IPS DF 6.9 (cell line): ENCODE measurements around the gene RGMA.

Source experiments
- DNase-seq: peaks from one replicate; pipeline ENCODE4 v3.0.0-alpha.2; 2013; ENCODE audit warnings: low read depth, low spot score
- H3K27ac ChIP-seq: one replicate; pipeline ENCODE4 v1.5.1; 2013; ENCODE audit warnings: low read length, control low read depth
- H3K27me3 ChIP-seq: 2 replicates; pipeline ENCODE4 v1.6.1; 2013; ENCODE audit warnings: mild to moderate bottlenecking, low read length; ENCODE audit not compliant: control insufficient read depth, insufficient read depth
- H3K36me3 ChIP-seq: 2 replicates; pipeline ENCODE4 v1.6.1; 2013; ENCODE audit warnings: low read length; ENCODE audit not compliant: control insufficient read depth, insufficient read depth
- H3K4me1 ChIP-seq: 2 replicates; pipeline ENCODE4 v1.6.1; 2013; ENCODE audit warnings: low read length; ENCODE audit not compliant: control insufficient read depth, insufficient read depth
- H3K4me3 ChIP-seq: 2 replicates; pipeline ENCODE4 v1.5.1; 2013; ENCODE audit warnings: mild to moderate bottlenecking, low read length
- H3K9me3 ChIP-seq: 2 replicates; pipeline ENCODE4 v1.6.1; 2013; ENCODE audit warnings: low read length, inconsistent platforms; ENCODE audit not compliant: control insufficient read depth, insufficient read depth
- WGBS: extraction: QIAGEN DNeasy Blood & Tissue Kit; methylation state at CpG from one replicate; pipeline ENCODE4 v1.1.7; 2013; ENCODE audit warnings: mixed read lengths, missing lambda C conversion rate; ENCODE audit not compliant: insufficient read length, insufficient coverage; 5-methylcytosine and 5-hydroxymethylcytosine counted together

RGMA gene

GRCh38 chr15:93102211-93102610 is 13.2 kb upstream of the RGMA start:
- no peaks in the 10 kb centered on the region for H3K36me3 ChIP-seq
- H3K4me1 ChIP-seq, result no peaks in the 10 kb centered on the region
- no CpG with 5 or more reads among the region's 7 CpGs for WGBS
- H3K27me3 ChIP-seq, result no peaks in the 10 kb centered on the region
- no peak overlapping the region for H3K4me3 ChIP-seq
- no peak overlapping the region for H3K27ac ChIP-seq
- H3K9me3 ChIP-seq, result no peaks in the 10 kb centered on the region
- DNase-seq, result no peak

DNA sequence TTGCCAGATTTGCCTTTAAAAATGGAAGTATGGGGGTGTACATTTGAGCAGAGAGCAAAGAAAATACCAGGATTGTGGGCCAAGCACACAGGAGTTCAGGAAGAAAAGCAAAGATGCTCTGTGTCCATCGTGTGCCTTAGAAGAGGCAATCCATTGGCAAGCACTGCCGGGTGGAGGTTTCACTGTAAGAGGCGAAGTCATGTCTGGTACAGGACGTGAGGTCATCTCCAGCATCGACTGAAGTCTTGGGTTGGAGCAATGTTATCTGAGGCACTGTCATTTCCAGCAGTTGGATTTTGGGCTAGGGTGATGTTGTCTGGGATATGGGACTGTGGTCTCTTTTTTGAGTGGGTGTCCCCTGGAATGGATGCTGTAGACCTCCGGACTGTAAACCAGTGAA is 4.8 kb upstream of the RGMA start:
- Histone ChIP-seq H3K9me3 (no peaks in the 10 kb centered on the region), H3K27ac (no peak overlapping the region), H3K27me3 (peaks cover 24% of the 10 kb centered on the region), H3K36me3 (no peaks in the 10 kb centered on the region), H3K4me1 (peaks cover 3% of the 10 kb centered on the region), H3K4me3 (no peak overlapping the region)
- no peak for DNase-seq
- no CpG with 5 or more reads among the region's 6 CpGs for WGBS

DNA sequence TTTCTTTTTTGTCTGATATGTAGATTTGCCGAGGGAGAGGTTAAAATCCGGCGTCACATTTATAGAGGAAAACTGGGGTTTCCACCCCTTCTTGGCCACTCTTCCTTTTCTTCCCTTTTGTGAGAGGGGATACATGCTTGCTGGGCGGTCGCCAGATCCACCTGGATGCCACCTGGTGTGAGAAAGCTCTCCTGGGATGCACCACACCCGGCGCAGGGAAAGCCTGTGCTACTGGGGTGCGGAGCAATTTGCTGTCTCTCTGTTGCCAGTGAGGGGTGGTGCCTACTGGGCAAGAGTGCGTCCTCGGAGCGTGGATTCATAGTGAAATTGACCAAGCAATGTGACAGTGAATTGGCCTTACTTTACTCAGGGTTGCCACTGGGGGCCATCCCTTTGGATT is 2.5 kb upstream of the RGMA start:
- WGBS, result no CpG with 5 or more reads among the region's 11 CpGs
- DNase-seq, result no peak
- Histone ChIP-seq H3K9me3 (no peaks in the 10 kb centered on the region), H3K27me3 (peaks cover 27% of the 10 kb centered on the region), H3K4me1 (peaks cover 4% of the 10 kb centered on the region), H3K27ac (no peak overlapping the region), H3K4me3 (no peak overlapping the region), H3K36me3 (no peaks in the 10 kb centered on the region)

DNA sequence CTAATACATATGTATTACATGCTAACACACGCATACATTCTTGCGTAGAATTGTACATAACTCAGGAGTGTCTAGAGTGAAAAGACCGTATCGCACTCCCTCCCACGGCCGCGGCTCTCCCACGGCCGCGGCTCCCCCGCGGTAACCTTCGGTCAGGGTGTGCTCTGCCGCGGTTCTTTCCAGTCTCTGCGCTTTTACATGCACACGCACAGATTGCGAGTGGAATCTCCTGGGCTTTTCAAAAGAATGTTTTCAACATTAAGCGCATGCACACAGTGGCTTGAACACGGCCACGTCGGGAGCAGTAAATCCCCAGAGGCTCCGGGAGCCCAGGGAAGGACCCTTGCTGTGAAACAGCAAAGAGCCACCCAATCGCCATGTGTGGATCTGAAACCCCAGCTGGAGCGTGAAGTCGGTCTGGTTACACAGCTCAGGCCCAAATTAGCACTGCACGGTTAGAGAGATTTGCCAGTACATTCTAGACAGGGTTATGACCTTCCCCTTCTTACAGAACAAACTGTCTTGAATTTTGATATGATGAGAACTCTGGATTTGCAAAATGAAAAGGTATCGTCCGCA is 805 bp upstream of the RGMA start:
- Histone ChIP-seq H3K4me3 (peak overlapping the region; percentile 44; the same call in 1 of the 2 replicates), H3K36me3 (no peaks in the 10 kb centered on the region), H3K27me3 (peaks cover 27% of the 10 kb centered on the region), H3K4me1 (peaks cover 4% of the 10 kb centered on the region), H3K27ac (no peak overlapping the region), H3K9me3 (no peaks in the 10 kb centered on the region)
- WGBS, result no CpG with 5 or more reads among the region's 29 CpGs
- no peak for DNase-seq

DNA sequence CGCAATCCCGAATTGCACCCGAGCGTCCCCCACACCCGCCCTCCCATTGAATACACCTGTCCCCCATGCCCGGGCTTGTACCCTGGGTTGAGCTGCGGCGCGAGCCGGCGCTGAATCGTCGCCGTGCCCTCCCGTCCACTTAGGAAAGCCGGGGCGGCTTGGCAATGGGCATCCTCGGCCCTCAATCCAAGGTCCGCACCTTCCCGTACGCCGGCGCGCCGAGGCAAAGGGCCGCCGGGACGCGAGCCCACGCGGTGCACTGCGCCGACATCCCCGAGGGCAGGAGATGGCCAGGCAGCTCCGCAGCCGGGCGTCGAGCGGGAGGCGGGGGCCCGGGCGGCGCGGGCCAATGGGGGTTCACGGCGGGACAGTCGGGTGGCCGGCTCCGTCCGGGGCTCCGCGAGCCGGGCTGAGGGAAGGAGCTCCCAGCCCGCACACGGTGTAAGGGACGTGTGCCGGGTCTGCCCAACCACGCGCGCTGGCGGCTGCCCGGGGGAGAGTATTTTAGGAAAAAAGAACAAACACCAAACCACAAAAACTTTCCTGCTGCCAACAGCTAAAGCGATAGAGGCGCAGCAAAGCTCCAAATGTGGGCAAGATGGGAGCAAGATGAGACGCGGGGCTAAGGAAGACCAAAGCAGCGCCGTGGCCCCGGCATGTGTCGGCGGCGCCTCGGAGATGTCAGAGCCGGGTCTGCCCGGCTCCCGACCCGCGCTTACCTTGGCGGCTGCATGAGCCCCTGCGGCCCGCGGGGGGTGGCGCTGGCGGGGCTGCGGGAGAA is 621 bp downstream of the RGMA start:
- no peak overlapping the region for H3K27ac ChIP-seq
- DNase-seq, result no peak
- H3K27me3 ChIP-seq, result peaks cover 27% of the 10 kb centered on the region

DNA sequence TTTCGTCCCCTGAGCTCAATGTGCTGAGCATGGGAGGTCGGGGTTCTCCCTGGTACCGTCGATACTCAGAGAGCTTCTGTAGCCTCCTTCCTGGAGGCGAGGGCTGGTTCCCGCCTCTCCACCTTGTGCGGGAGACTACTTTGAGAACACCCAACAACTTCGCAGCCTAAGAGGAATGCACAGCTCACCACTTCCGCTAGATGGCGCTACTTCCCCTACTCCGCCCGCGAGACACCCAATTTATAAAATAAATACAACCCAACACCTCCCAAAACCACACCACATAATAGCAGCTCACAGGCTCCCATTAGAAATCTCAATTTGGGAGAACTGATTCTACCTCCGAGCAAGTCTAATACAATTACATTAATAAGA is 1.2 kb downstream of the RGMA start:
- 100% methylated on average over 2 of the region's 14 CpGs for WGBS
- no peak overlapping the region for H3K27ac ChIP-seq
- H3K9me3 ChIP-seq, result no peaks in the 10 kb centered on the region
- H3K27me3 ChIP-seq, result peaks cover 25% of the 10 kb centered on the region
- DNase-seq, result peak; percentile 78
- peaks cover 4% of the 10 kb centered on the region for H3K4me1 ChIP-seq
- H3K36me3 ChIP-seq, result no peaks in the 10 kb centered on the region
- peak overlapping the region; percentile 29; the same call in 1 of the 2 replicates for H3K4me3 ChIP-seq

More for the DNA sequence above, 621 bp downstream of the RGMA start:
- no CpG with 5 or more reads among the region's 85 CpGs for WGBS
- no peaks in the 10 kb centered on the region for H3K9me3 ChIP-seq
- H3K4me3 ChIP-seq, result peak overlapping the region; percentile 29; the same call in 1 of the 2 replicates
- peaks cover 4% of the 10 kb centered on the region for H3K4me1 ChIP-seq
- H3K36me3 ChIP-seq, result no peaks in the 10 kb centered on the region

GRCh38 chr15:93086791-93087190 is 2.2 kb downstream of the RGMA start:
- Histone ChIP-seq H3K4me1 (peaks cover 4% of the 10 kb centered on the region), H3K4me3 (no peak overlapping the region), H3K9me3 (no peaks in the 10 kb centered on the region), H3K27me3 (peaks cover 23% of the 10 kb centered on the region), H3K27ac (no peak overlapping the region), H3K36me3 (no peaks in the 10 kb centered on the region)
- DNase-seq, result no peak
- no CpG with 5 or more reads among the region's 2 CpGs for WGBS

DNA sequence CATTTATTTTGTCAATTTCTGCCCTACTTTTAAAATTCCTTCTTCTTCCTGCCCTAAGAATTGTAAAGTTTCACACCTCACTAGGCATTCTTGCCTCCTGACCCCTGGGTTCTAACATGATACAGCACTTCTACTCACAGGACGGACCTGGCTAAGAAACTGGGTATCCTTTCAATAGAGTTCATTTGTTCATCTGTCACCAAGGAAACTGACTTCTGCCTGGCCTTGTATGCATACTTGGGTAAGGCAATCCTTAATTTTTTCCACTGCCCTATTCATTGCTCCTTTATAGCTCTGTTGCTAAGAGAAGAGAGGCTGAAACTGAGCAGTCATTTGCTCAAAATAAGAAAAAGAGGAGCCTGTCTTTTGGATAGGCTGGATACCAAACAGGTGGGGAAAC is 3.3 kb downstream of the RGMA start:
- no peak for DNase-seq
- Histone ChIP-seq H3K4me1 (peaks cover 4% of the 10 kb centered on the region), H3K9me3 (no peaks in the 10 kb centered on the region), H3K4me3 (no peak overlapping the region), H3K27ac (no peak overlapping the region), H3K27me3 (peaks cover 15% of the 10 kb centered on the region), H3K36me3 (no peaks in the 10 kb centered on the region)
- no CpG with 5 or more reads among the region's 1 CpG for WGBS

DNA sequence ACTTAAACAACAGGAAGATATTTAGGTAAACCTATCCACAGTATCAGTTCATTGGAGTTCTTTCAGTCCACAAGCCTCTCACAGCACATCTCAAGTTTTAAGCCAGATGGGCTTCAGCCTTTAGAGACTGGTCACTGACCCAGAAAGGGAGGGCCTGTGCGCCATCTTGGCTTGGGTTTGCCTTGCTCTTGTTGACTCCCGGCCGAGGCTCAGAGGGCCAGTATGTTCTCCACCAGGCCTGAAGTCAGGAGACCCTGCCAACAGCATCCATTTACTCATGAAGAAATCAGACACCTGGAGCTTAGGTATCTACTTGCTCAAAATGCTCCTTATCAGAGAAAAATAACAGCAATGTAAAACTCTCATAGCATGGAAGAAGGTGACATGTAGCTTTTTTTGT is 6.2 kb downstream of the RGMA start:
- H3K36me3 ChIP-seq, result no peaks in the 10 kb centered on the region
- peaks cover 2% of the 10 kb centered on the region; the same call in 1 of the 2 replicates for H3K4me1 ChIP-seq
- H3K27me3 ChIP-seq, result peaks cover 1% of the 10 kb centered on the region; the same call in 1 of the 2 replicates
- H3K4me3 ChIP-seq, result no peak overlapping the region
- H3K9me3 ChIP-seq, result no peaks in the 10 kb centered on the region
- DNase-seq, result no peak
- no CpG with 5 or more reads among the region's 3 CpGs for WGBS
- H3K27ac ChIP-seq, result no peak overlapping the region

DNA sequence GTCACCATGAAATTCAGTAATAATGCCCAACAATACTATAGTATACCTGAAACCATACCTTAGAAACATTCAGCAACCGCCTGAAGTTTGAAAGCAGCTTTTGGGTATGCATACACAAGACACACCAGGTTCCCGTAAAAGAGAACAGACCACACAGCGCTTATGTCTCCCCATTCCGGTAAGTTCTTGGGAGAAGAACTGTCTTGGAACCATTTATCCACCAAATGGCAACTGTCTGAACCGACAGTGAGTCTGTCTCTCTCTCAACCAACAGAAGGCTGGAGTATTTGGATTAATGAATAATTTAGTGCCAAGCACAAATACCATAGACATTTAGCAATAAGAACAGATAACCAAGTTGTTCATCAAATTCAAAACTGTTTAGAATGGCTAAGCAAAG is 7.6 kb downstream of the RGMA start:
- H3K4me1 ChIP-seq, result no peaks in the 10 kb centered on the region
- no peaks in the 10 kb centered on the region for H3K9me3 ChIP-seq
- no peaks in the 10 kb centered on the region for H3K36me3 ChIP-seq
- no CpG with 5 or more reads among the region's 5 CpGs for WGBS
- no peak for DNase-seq
- H3K27me3 ChIP-seq, result no peaks in the 10 kb centered on the region
- H3K4me3 ChIP-seq, result no peak overlapping the region
- no peak overlapping the region for H3K27ac ChIP-seq

GRCh38 chr15:93080451-93080850 is 8.6 kb downstream of the RGMA start:
- Histone ChIP-seq H3K36me3 (no peaks in the 10 kb centered on the region), H3K4me3 (no peak overlapping the region), H3K9me3 (no peaks in the 10 kb centered on the region), H3K27me3 (no peaks in the 10 kb centered on the region), H3K27ac (no peak overlapping the region), H3K4me1 (no peaks in the 10 kb centered on the region)
- no peak for DNase-seq
- WGBS, result no CpG with 5 or more reads among the region's 6 CpGs
